NCI-H2196 treated with DMSO at 0.1 percent for 48 hours (cell line): ENCODE measurements around the gene FAAP20.
"Not testable (repeated sequence)": the region's sequence is repeated elsewhere in the genome, so short reads cannot be mapped to it uniquely, and the experiment has no call there.

Source experiments
- DNase-seq: peaks from one replicate; lab custom pipeline; 2025; ENCODE audit not compliant: unreplicated experiment; lab: John Stamatoyannopoulos, UW

Gene FAAP20

GRCh38 chr1:2163205-2163604 is 31.4 kb downstream of the FAAP20 start:
- DNase-seq, result no peak

GRCh38 chr1:2160451-2161300 is 33.9 kb downstream of the FAAP20 start:
- DNase-seq, result no peak

- DNase-seq, result no peak
These were observed 35.4 kb downstream of the FAAP20 start for GRCh38 chr1:2159124-2159523.

GRCh38 chr1:2158272-2158671 is 36.3 kb downstream of the FAAP20 start:
- DNase-seq, result no peak

- no peak for DNase-seq
These were observed 36.7 kb downstream of the FAAP20 start for GRCh38 chr1:2157856-2158255.

- no peak for DNase-seq
These were observed 37.7 kb downstream of the FAAP20 start for GRCh38 chr1:2156866-2157265.

GRCh38 chr1:2155788-2156187 is 38.8 kb downstream of the FAAP20 start:
- DNase-seq, result no peak

GRCh38 chr1:2155147-2155598 is 39.4 kb downstream of the FAAP20 start:
- no peak for DNase-seq

- no peak for DNase-seq
These were observed 40.5 kb downstream of the FAAP20 start for GRCh38 chr1:2154022-2154421.

- no peak for DNase-seq
These were observed 41.6 kb downstream of the FAAP20 start for GRCh38 chr1:2152954-2153353.

GRCh38 chr1:2151911-2152310 is 42.7 kb downstream of the FAAP20 start:
- no peak for DNase-seq

GRCh38 chr1:2151252-2151651 is 43.3 kb downstream of the FAAP20 start:
- no peak for DNase-seq

GRCh38 chr1:2150801-2151200 is 43.8 kb downstream of the FAAP20 start:
- DNase-seq, result no peak

- no peak for DNase-seq
These were observed 45.9 kb downstream of the FAAP20 start for GRCh38 chr1:2148691-2149090.

- not testable (repeated sequence) for DNase-seq
These were observed 46.7 kb downstream of the FAAP20 start for GRCh38 chr1:2147869-2148268.

- DNase-seq, result no peak
These were observed 47.6 kb downstream of the FAAP20 start for GRCh38 chr1:2146836-2147517.

- no peak for DNase-seq
These were observed 48.4 kb downstream of the FAAP20 start for GRCh38 chr1:2145946-2146835.

GRCh38 chr1:2144501-2145090 is 50.0 kb downstream of the FAAP20 start:
- no peak for DNase-seq

- no peak for DNase-seq
These were observed 50.6 kb downstream of the FAAP20 start for GRCh38 chr1:2143814-2144500.

GRCh38 chr1:2141025-2141424 is 53.5 kb downstream of the FAAP20 start:
- no peak for DNase-seq
